OCI-LY3 (cell line): ENCODE data around the gene TRDN.

Experiments used
- H2AFZ ChIP-seq: fragments of 200-600, 300-600 bp; shearing (Covaris generic); 2 replicates; pipeline ENCODE4 v1.6.0; 2014; ENCODE audit warnings: antibody characterized with exemption, low read depth, low read length
- H3K27ac ChIP-seq: fragments of 200-600, 300-600 bp; sonication (generic); 2 replicates; pipeline ENCODE4 v1.5.1; 2014; ENCODE audit warnings: mild to moderate bottlenecking, low read length, moderate library complexity, mixed read lengths
- H3K27me3 ChIP-seq: fragments of 200-600, 300-600 bp; sonication (generic); 2 replicates; pipeline ENCODE4 v1.6.1; 2014; ENCODE audit warnings: low read depth, low read length, mixed read lengths
- H3K36me3 ChIP-seq: fragments of 200-600, 300-600 bp; sonication (generic); replicated peaks from 2 replicates; pipeline ENCODE3; 2014; ENCODE audit warnings: low read depth, low read length, mixed read lengths
- H3K4me1 ChIP-seq: fragments of 300-600, 200-600 bp; sonication (generic); 2 replicates; pipeline ENCODE4 v1.6.1; 2014; ENCODE audit warnings: low read length, mixed read lengths
- H3K4me2 ChIP-seq: fragments of 200-600, 300-600 bp; sonication (generic); 2 replicates; pipeline ENCODE4 v1.6.1; 2014; ENCODE audit warnings: low read length, mixed read lengths
- H3K4me3 ChIP-seq: fragments of 300-600, 200-600 bp; sonication (generic); 2 replicates; pipeline ENCODE4 v1.5.1; 2014; ENCODE audit warnings: antibody characterized with exemption, mild to moderate bottlenecking, low read length, moderate library complexity
- H3K79me2 ChIP-seq: fragments of 300-600, 200-600 bp; shearing (Covaris generic); 2 replicates; pipeline ENCODE4 v1.6.1; 2014; ENCODE audit warnings: mild to moderate bottlenecking, low read length, mixed read lengths
- H3K9ac ChIP-seq: fragments of 300-600, 200-600 bp; shearing (Covaris generic); 2 replicates; pipeline ENCODE4 v1.6.0; 2014; ENCODE audit warnings: mild to moderate bottlenecking, low read length, moderate library complexity
- H3K9me3 ChIP-seq: fragments of 200-600, 300-600 bp; shearing (Covaris generic); 2 replicates; pipeline ENCODE4 v1.6.1; 2014; ENCODE audit warnings: low read length, mixed read lengths; ENCODE audit not compliant: insufficient read depth
- H4K20me1 ChIP-seq: fragments of 200-600, 300-600 bp; sonication (generic); 2 replicates; pipeline ENCODE4 v1.6.1; 2016; ENCODE audit warnings: low read length, mixed read lengths; ENCODE audit not compliant: insufficient read depth
- CTCF ChIP-seq: fragments of 200-600, 300-600 bp; sonication (generic); IDR thresholded peaks from 2 replicates; pipeline ENCODE4 v1.5.1; 2014; ENCODE audit warnings: antibody characterized with exemption, low read length, low read depth
- EZH2phosphoT487 ChIP-seq: fragments of 200-600 bp; shearing (Covaris generic); IDR thresholded peaks from 2 replicates; pipeline ENCODE4 v1.6.1; 2018; ENCODE audit warnings: antibody characterized with exemption, mixed run types, low read depth

Gene TRDN

GRCh38 chr6:123352279-123352678, 284.5 kb downstream of the TRDN start:
- TF ChIP-seq EZH2phosphoT487 (no peak), CTCF (no peak)
- Histone ChIP-seq H3K79me2 (no peaks in the 10 kb centered on the region), H2AFZ (no peak overlapping the region), H3K27me3 (no peaks in the 10 kb centered on the region), H3K4me3 (no peak overlapping the region), H3K36me3 (no peaks in the 10 kb centered on the region), H4K20me1 (no peaks in the 10 kb centered on the region), H3K27ac (no peak overlapping the region), H3K4me2 (no peak overlapping the region), H3K4me1 (no peaks in the 10 kb centered on the region), H3K9ac (no peak overlapping the region), H3K9me3 (no peaks in the 10 kb centered on the region)

DNA sequence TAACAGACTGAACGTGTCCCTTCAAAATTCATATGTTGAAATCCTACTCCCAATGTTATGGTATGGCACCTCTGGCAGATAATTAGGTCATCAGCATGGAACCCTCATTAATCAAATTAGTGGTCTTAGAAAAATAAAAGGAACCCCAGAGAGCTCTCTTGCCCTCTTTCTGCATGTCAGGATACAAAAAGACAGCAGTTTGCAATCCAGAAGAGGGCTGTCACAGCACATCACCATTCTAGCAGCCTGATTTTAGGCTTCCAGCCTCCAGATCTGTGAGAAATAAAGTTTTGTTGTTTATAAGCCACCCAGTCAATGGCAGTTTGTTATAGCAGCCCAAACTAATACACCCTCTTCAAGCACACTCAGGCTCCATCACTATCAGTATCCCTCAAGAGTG, 292.9 kb downstream of the TRDN start:
- Histone ChIP-seq H3K9ac (no peak overlapping the region), H3K27me3 (no peaks in the 10 kb centered on the region), H4K20me1 (no peaks in the 10 kb centered on the region), H3K9me3 (no peaks in the 10 kb centered on the region), H3K4me3 (no peak overlapping the region), H3K36me3 (no peaks in the 10 kb centered on the region), H3K4me1 (no peaks in the 10 kb centered on the region), H3K79me2 (no peaks in the 10 kb centered on the region), H3K27ac (no peak overlapping the region), H2AFZ (no peak overlapping the region), H3K4me2 (no peak overlapping the region)
- TF ChIP-seq EZH2phosphoT487, result no peak
- TF ChIP-seq CTCF, result no peak

DNA sequence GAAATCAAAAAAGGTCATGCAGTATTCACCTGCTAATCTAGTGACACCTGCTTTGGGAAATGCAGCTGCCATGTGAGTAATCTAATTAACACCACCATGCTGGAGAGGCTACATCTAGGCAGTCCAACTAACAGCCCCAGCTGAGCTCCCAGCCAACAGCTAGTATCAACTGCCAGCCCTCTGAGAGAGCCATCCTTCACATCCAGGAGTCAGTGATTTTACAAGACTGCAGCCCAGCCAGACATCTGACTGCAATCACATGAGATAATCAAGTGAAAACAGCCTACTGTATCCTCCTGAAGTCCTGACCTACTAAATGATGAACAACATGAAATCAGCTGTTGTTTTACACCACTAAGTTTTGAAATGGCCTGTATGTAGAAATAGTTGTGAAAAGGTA, 298.4 kb downstream of the TRDN start:
- Histone ChIP-seq H4K20me1 (no peaks in the 10 kb centered on the region), H3K4me3 (no peak overlapping the region), H3K27ac (no peak overlapping the region), H3K9me3 (no peaks in the 10 kb centered on the region), H3K36me3 (no peaks in the 10 kb centered on the region), H3K9ac (no peak overlapping the region), H3K79me2 (no peaks in the 10 kb centered on the region), H3K4me2 (no peak overlapping the region), H3K27me3 (no peaks in the 10 kb centered on the region), H3K4me1 (no peaks in the 10 kb centered on the region), H2AFZ (no peak overlapping the region)
- no peak for TF ChIP-seq EZH2phosphoT487

- no peak for TF ChIP-seq EZH2phosphoT487
- TF ChIP-seq CTCF, result no peak
- no peak overlapping the region for H3K9ac ChIP-seq
- no peaks in the 10 kb centered on the region for H4K20me1 ChIP-seq
- no peak overlapping the region for H3K4me2 ChIP-seq
- H2AFZ ChIP-seq, result no peak overlapping the region
- H3K9me3 ChIP-seq, result no peaks in the 10 kb centered on the region
- H3K4me3 ChIP-seq, result no peak overlapping the region
- no peaks in the 10 kb centered on the region for H3K79me2 ChIP-seq
- H3K4me1 ChIP-seq, result no peaks in the 10 kb centered on the region
- H3K36me3 ChIP-seq, result no peaks in the 10 kb centered on the region
- no peak overlapping the region for H3K27ac ChIP-seq
- no peaks in the 10 kb centered on the region for H3K27me3 ChIP-seq
Observed at GRCh38 chr6:123333000-123333756, 303.6 kb downstream of the TRDN start.
